Neural cell (in vitro differentiated cells): ENCODE results near the gene UBE2D1. TPM values are rescaled to one million over a fixed set of nuclear protein-coding genes. Genes with fewer than 3 reads are reported as not detected.

Source experiments
- H2AFZ ChIP-seq: fragments of 200-600, 300-800 bp; sonication (generic), shearing (Covaris generic); 2 replicates; pipeline ENCODE4 v1.6.0; 2014; ENCODE audit warnings: low read depth, mild to moderate bottlenecking, antibody characterized with exemption, low read length, moderate library complexity
- H3F3A ChIP-seq: fragments of 200-600 bp; shearing (Covaris generic); 2 replicates; pipeline ENCODE4 v1.6.1; 2016; ENCODE audit warnings: mild to moderate bottlenecking, moderate library complexity, mixed read lengths, antibody characterized with exemption, low read length; ENCODE audit not compliant: insufficient read depth, poor library complexity, severe bottlenecking
- H3K27ac ChIP-seq: fragments of 200-600, 300-800 bp; sonication (generic), shearing (Covaris generic); 2 replicates; pipeline ENCODE4 v1.5.1; 2014; ENCODE audit warnings: mild to moderate bottlenecking, low read length, moderate library complexity
- H3K27me3 ChIP-seq: fragments of 300-800, 200-600 bp; sonication (generic), shearing (Covaris generic); 2 replicates; pipeline ENCODE4 v1.6.0; 2014; ENCODE audit warnings: mild to moderate bottlenecking, low read depth, low read length, moderate library complexity; ENCODE audit not compliant: insufficient read depth
- H3K36me3 ChIP-seq: fragments of 300-800, 200-600 bp; sonication (generic), shearing (Covaris generic); 2 replicates; pipeline ENCODE4 v1.5.1; 2014; ENCODE audit warnings: mild to moderate bottlenecking, antibody characterized with exemption, low read length, moderate library complexity; ENCODE audit not compliant: insufficient read depth
- H3K4me2 ChIP-seq: fragments of 300-800, 200-600 bp; sonication (generic), shearing (Covaris generic); 2 replicates; pipeline ENCODE4 v1.6.0; 2014; ENCODE audit warnings: mild to moderate bottlenecking, low read length
- H3K4me3 ChIP-seq: fragments of 300-800, 200-600 bp; sonication (generic), shearing (Covaris generic); 2 replicates; pipeline ENCODE4 v1.5.1; 2014; ENCODE audit warnings: mild to moderate bottlenecking, low read length, moderate library complexity
- H3K79me2 ChIP-seq: fragments of 200-600 bp; shearing (Covaris generic); replicated peaks from 2 replicates; pipeline ENCODE4 v1.6.0; 2014; ENCODE audit warnings: mild to moderate bottlenecking, low read length, moderate library complexity; ENCODE audit not compliant: insufficient read depth
- H3K9ac ChIP-seq: fragments of 300-800, 200-600 bp; sonication (generic), shearing (Covaris generic); 2 replicates; pipeline ENCODE4 v1.6.1; 2016; ENCODE audit warnings: mild to moderate bottlenecking, low read length, mixed read lengths
- H3K9me2 ChIP-seq: fragments of 200-600 bp; shearing (Covaris generic); 2 replicates; pipeline ENCODE4 v1.6.1; 2016; ENCODE audit warnings: mild to moderate bottlenecking, low read length, mixed read lengths; ENCODE audit not compliant: insufficient read depth
- H3K9me3 ChIP-seq: fragments of 200-600, 300-800 bp; sonication (generic), shearing (Covaris generic); 2 replicates; pipeline ENCODE4 v1.6.1; 2016; ENCODE audit warnings: mild to moderate bottlenecking, mixed run types, low read length, moderate library complexity, mixed read lengths
- H4K20me1 ChIP-seq: fragments of 200-600 bp; shearing (Covaris generic); 2 replicates; pipeline ENCODE4 v1.6.1; 2016; ENCODE audit warnings: mild to moderate bottlenecking, mixed run types; ENCODE audit not compliant: insufficient read depth
- EP300 ChIP-seq: fragments of 450-650 bp; conservative IDR thresholded peaks from 2 replicates; pipeline ENCODE4 v1.6.1; 2014; ENCODE audit warnings: antibody characterized with exemption, mild to moderate bottlenecking, moderate library complexity; ENCODE audit not compliant: poor library complexity, severe bottlenecking
- EZH2 ChIP-seq: fragments of 200-600, 300-800 bp; shearing (Covaris generic), sonication (generic); IDR thresholded peaks from 2 replicates; pipeline ENCODE4 v1.6.1; 2014; ENCODE audit warnings: antibody characterized with exemption, low read length, borderline replicate concordance, mild to moderate bottlenecking; ENCODE audit not compliant: insufficient read depth, poor library complexity, severe bottlenecking
- MXI1 ChIP-seq: fragments of 450-650 bp; conservative IDR thresholded peaks from 2 replicates; pipeline ENCODE4 v1.6.1; 2014; ENCODE audit warnings: antibody characterized with exemption, mild to moderate bottlenecking; ENCODE audit not compliant: poor library complexity, severe bottlenecking
- POLR2AphosphoS5 ChIP-seq: IDR thresholded peaks from 2 replicates; pipeline ENCODE4 v1.6.1; 2012
- RAD21 ChIP-seq: fragments of 450-650 bp; conservative IDR thresholded peaks from 2 replicates; pipeline ENCODE4 v1.6.1; 2014; ENCODE audit warnings: antibody characterized with exemption, mild to moderate bottlenecking, moderate library complexity
- SMC3 ChIP-seq: fragments of 450-650 bp; conservative IDR thresholded peaks from 2 replicates; pipeline ENCODE4 v1.6.1; 2014; ENCODE audit warnings: antibody characterized with exemption, mild to moderate bottlenecking, moderate library complexity; ENCODE audit not compliant: poor library complexity
- TAF1 ChIP-seq: IDR thresholded peaks from 2 replicates; pipeline ENCODE4 v1.6.1; 2012; ENCODE audit warnings: low read depth
- polyA plus RNA-seq: library from polyadenylated mRNA; depleted of rRNA; stranded (reverse); fragments of >200 nt; gene quantifications from 2 replicates; pipeline ENCODE4 v1.2.3, GENCODE V29; 2014
- TF ChIP-seq, protein P1 (sequence below): IDR thresholded peaks from 2 replicates; pipeline ENCODE4 v1.6.1; 2012; ENCODE audit warnings: borderline replicate concordance
- TF ChIP-seq, protein P2 (sequence below): fragments of 450-650 bp; IDR thresholded peaks from 2 replicates; pipeline ENCODE4 v1.5.1; 2014; ENCODE audit warnings: antibody characterized with exemption, mild to moderate bottlenecking, moderate library complexity; ENCODE audit not compliant: poor library complexity, severe bottlenecking

Gene UBE2D1
- polyA plus RNA-seq, 1 donor from 2014 or later = 89.8 TPM

DNA sequence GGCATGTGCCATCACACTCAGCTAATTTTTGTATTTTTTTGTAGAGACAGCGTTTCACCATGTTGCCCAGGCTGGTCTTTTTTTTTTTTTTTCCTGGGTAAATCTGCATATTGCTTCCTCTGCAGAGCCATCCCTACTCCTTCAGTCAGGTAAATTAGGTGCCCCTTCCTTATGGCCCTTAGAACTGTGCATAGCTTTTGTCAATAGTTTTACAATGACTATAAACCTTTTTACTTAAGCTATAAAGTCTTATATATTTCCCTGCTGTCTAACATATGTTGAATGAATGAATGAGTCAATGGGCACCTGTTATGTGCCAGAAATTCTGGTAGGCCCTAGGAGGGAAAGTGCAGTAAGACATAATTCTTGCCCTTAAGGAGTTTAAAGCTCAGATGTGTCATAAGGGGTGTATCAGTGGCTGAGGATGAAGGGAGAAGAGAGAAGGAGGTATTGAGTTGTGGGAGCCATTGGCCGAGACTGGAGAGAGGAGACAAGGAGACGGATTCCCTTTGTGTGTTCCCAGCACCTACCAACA lies 30.6 kb upstream of the UBE2D1 start:
- H3K9me2 ChIP-seq = no peaks in the 10 kb centered on the region
- H3K9ac ChIP-seq = no peak overlapping the region
- TF ChIP-seq EZH2 = no peak
- no peak for TF ChIP-seq RAD21
- TF ChIP-seq EP300 = no peak
- no peak for TF ChIP-seq POLR2AphosphoS5
- TF ChIP-seq, protein P1, sequence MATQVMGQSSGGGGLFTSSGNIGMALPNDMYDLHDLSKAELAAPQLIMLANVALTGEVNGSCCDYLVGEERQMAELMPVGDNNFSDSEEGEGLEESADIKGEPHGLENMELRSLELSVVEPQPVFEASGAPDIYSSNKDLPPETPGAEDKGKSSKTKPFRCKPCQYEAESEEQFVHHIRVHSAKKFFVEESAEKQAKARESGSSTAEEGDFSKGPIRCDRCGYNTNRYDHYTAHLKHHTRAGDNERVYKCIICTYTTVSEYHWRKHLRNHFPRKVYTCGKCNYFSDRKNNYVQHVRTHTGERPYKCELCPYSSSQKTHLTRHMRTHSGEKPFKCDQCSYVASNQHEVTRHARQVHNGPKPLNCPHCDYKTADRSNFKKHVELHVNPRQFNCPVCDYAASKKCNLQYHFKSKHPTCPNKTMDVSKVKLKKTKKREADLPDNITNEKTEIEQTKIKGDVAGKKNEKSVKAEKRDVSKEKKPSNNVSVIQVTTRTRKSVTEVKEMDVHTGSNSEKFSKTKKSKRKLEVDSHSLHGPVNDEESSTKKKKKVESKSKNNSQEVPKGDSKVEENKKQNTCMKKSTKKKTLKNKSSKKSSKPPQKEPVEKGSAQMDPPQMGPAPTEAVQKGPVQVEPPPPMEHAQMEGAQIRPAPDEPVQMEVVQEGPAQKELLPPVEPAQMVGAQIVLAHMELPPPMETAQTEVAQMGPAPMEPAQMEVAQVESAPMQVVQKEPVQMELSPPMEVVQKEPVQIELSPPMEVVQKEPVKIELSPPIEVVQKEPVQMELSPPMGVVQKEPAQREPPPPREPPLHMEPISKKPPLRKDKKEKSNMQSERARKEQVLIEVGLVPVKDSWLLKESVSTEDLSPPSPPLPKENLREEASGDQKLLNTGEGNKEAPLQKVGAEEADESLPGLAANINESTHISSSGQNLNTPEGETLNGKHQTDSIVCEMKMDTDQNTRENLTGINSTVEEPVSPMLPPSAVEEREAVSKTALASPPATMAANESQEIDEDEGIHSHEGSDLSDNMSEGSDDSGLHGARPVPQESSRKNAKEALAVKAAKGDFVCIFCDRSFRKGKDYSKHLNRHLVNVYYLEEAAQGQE = no peak
- no peak for TF ChIP-seq MXI1
- TF ChIP-seq, protein P2, sequence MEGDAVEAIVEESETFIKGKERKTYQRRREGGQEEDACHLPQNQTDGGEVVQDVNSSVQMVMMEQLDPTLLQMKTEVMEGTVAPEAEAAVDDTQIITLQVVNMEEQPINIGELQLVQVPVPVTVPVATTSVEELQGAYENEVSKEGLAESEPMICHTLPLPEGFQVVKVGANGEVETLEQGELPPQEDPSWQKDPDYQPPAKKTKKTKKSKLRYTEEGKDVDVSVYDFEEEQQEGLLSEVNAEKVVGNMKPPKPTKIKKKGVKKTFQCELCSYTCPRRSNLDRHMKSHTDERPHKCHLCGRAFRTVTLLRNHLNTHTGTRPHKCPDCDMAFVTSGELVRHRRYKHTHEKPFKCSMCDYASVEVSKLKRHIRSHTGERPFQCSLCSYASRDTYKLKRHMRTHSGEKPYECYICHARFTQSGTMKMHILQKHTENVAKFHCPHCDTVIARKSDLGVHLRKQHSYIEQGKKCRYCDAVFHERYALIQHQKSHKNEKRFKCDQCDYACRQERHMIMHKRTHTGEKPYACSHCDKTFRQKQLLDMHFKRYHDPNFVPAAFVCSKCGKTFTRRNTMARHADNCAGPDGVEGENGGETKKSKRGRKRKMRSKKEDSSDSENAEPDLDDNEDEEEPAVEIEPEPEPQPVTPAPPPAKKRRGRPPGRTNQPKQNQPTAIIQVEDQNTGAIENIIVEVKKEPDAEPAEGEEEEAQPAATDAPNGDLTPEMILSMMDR = no peak
- no peak for TF ChIP-seq SMC3
- no peak for TF ChIP-seq TAF1
- H3K79me2 ChIP-seq = no peaks in the 10 kb centered on the region
- H2AFZ ChIP-seq = no peak overlapping the region
- H3K36me3 ChIP-seq = no peaks in the 10 kb centered on the region
- H3K4me2 ChIP-seq = no peak overlapping the region
- H3K9me3 ChIP-seq = no peaks in the 10 kb centered on the region
- H4K20me1 ChIP-seq = no peaks in the 10 kb centered on the region
- no peaks in the 10 kb centered on the region for H3F3A ChIP-seq
- no peaks in the 10 kb centered on the region for H3K27me3 ChIP-seq
- H3K27ac ChIP-seq = no peak overlapping the region
- no peak overlapping the region for H3K4me3 ChIP-seq

DNA sequence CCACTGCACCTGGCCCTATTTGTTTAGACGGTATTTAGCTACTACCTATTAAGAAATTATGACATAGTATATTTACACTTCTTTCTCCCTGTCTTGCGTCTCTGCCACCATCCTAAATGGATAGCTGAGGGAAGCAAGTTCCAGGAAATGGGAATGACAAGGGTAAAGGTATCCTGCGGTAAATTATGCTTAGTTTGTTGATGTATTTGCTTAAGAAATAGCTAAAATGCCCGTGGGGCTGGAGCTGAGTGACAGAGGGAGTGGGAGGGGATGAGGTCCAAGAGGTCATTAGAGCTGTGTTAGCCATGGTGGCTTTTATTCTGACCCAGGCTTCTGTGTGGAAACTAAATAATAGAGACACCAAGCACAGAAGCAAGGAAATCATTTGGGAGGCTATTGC lies 29.0 kb upstream of the UBE2D1 start:
- TF ChIP-seq, protein P2 = no peak
- TF ChIP-seq EP300 (no peak), POLR2AphosphoS5 (no peak), TAF1 (no peak), MXI1 (no peak), EZH2 (no peak), RAD21 (no peak), SMC3 (no peak)
- TF ChIP-seq, protein P1 = no peak
- no peaks in the 10 kb centered on the region for H3K27me3 ChIP-seq
- H3K79me2 ChIP-seq = no peaks in the 10 kb centered on the region
- no peaks in the 10 kb centered on the region for H3K36me3 ChIP-seq
- no peak overlapping the region for H3K4me2 ChIP-seq
- H3K9ac ChIP-seq = no peak overlapping the region
- no peaks in the 10 kb centered on the region for H4K20me1 ChIP-seq
- no peaks in the 10 kb centered on the region for H3K9me3 ChIP-seq
- H3F3A ChIP-seq = no peaks in the 10 kb centered on the region
- no peaks in the 10 kb centered on the region for H3K9me2 ChIP-seq
- no peak overlapping the region for H2AFZ ChIP-seq
- H3K27ac ChIP-seq = no peak overlapping the region
- no peak overlapping the region for H3K4me3 ChIP-seq
